Caco-2 (cell line): ENCODE results near the gene SCN4B. TPM values are rescaled to one million over a fixed set of nuclear protein-coding genes. Genes with fewer than 3 reads are reported as not detected.

Experiments used
- BruUV-seq: library from RNA; stranded (reverse); fragments of 400-500 nt; replicated peaks from 2 replicates; lab custom pipeline; 2021; lab: Mats Ljungman, UMichigan
- CTCF ChIA-PET: fragments of 300-600 bp; sonication (Branson Sonifier 250); formaldehyde crosslinking; loops from one replicate; lab custom pipeline; 2022; ENCODE audit warnings: antibody characterized with exemption; lab: Charles Lee
- POLR2A ChIA-PET: fragments of 300-600 bp; sonication (Branson Sonifier 250); formaldehyde crosslinking; loops from one replicate; lab custom pipeline; 2022; ENCODE audit warnings: antibody characterized with exemption; lab: Charles Lee
- DNase-seq, 2 experiments: peaks; one replicate each; pipeline versions ENCODE4 v3.0.0 to v3.0.0-alpha.2; 2020 to 2022
- H3K27me3 ChIP-seq: replicated peaks from 2 replicates; pipeline ENCODE4 v1.6.0; 2011; ENCODE audit warnings: low read length; ENCODE audit not compliant: control insufficient read depth, insufficient read depth
- H3K36me3 ChIP-seq: 2 replicates; pipeline ENCODE4 v1.5.1; 2011; ENCODE audit warnings: low read length; ENCODE audit not compliant: control insufficient read depth, insufficient read depth
- H3K4me1 ChIP-seq: fragments of 250-450 bp; sonication (Bioruptor Pico); 2 replicates; pipeline ENCODE4 v1.5.1; 2020; ENCODE audit warnings: mild to moderate bottlenecking
- H3K4me3 ChIP-seq: 2 replicates; pipeline ENCODE4 v1.5.1; 2011; ENCODE audit warnings: low read depth, mild to moderate bottlenecking, control low read depth, low read length
- H3K9me3 ChIP-seq: fragments of 250-450 bp; sonication (Bioruptor Pico); 2 replicates; pipeline ENCODE4 v1.5.1; 2020; ENCODE audit warnings: mild to moderate bottlenecking, moderate library complexity
- H3K27ac Mint-ChIP-seq: one replicate; pipeline ENCODE4 v1.8.0; 2022; ENCODE audit warnings: mixed read lengths; ENCODE audit not compliant: unreplicated experiment
- H3K27me3 Mint-ChIP-seq: one replicate; pipeline ENCODE4 v1.8.0; 2022; ENCODE audit warnings: mixed read lengths; ENCODE audit not compliant: insufficient read depth, unreplicated experiment
- H3K36me3 Mint-ChIP-seq: one replicate; pipeline ENCODE4 v1.8.0; 2022; ENCODE audit warnings: mild to moderate bottlenecking, mixed read lengths; ENCODE audit not compliant: insufficient read depth, unreplicated experiment
- H3K4me1 Mint-ChIP-seq: one replicate; pipeline ENCODE4 v1.8.0; 2022; ENCODE audit warnings: low read depth, mixed read lengths; ENCODE audit not compliant: unreplicated experiment
- H3K4me3 Mint-ChIP-seq: one replicate; pipeline ENCODE4 v1.8.0; 2022; ENCODE audit warnings: mild to moderate bottlenecking, moderate library complexity, mixed read lengths; ENCODE audit not compliant: unreplicated experiment
- H3K9me3 Mint-ChIP-seq: one replicate; pipeline ENCODE4 v1.8.0; 2022; ENCODE audit warnings: mixed read lengths; ENCODE audit not compliant: unreplicated experiment
- CTCF ChIP-seq, 2 experiments: fragments of 200-600 bp in 1 of 2; IDR thresholded peaks; 1 replicate in 1 of 2; 2 replicates in 1 of 2; pipeline versions ENCODE4 v1.5.1 to v1.8.0; 2011 to 2022; ENCODE audit warnings: antibody characterized with exemption in 1 of 2, control low read depth in 1 of 2, inconsistent platforms in 1 of 2, low read depth in 1 of 2, low read length in 1 of 2, mild to moderate bottlenecking in 1 of 2, moderate library complexity in 1 of 2; ENCODE audit not compliant: insufficient read depth in 1 of 2, severe bottlenecking in 1 of 2, unreplicated experiment in 1 of 2
- intact Hi-C: fragments of 100-400 bp; cut with micrococcal nuclease; formaldehyde crosslinking; loops from one replicate; pipeline ENCODE4 v1.10.0; 2022; ENCODE audit not compliant: unreplicated experiment
- total RNA-seq: library from RNA; stranded (reverse); gene quantifications from 2 replicates; pipeline ENCODE4 v1.2.3, GENCODE V29; 2022

The SCN4B gene
- total RNA-seq, 1 experiment from 2014 or later, result 0.70 TPM

- TF ChIP-seq CTCF (IDR thresholded peaks at IDR 0.05; ENCODE audit: insufficient read depth in 1 of 2, low read depth in 1 of 2, low read length in 1 of 2, severe bottlenecking in 1 of 2, unreplicated experiment in 1 of 2), result no peak
- POLR2A ChIA-PET, result no interaction called here
- CTCF ChIA-PET, result interaction anchor here (0.5 kb wide), 2 partner anchors 50 to 1011 kb away, joined by 3 to 4 read pairs; partner anchors contain the start of gene SCN2B
- DNase-seq, result peak; percentile 36 to 76
- no peaks in the 10 kb centered on the region for H3K36me3 Mint-ChIP-seq
- intact Hi-C loops, result no loop called here
- H3K36me3 ChIP-seq, result no peaks in the 10 kb centered on the region
- no peaks in the 10 kb centered on the region for H3K27me3 Mint-ChIP-seq
- no peak overlapping the region for H3K27ac Mint-ChIP-seq
- no peaks in the 10 kb centered on the region; the same call in 1 of the 2 replicates for H3K27me3 ChIP-seq
- no peaks in the 10 kb centered on the region for H3K9me3 ChIP-seq
- H3K4me1 Mint-ChIP-seq, result no peaks in the 10 kb centered on the region
- no peak overlapping the region for H3K4me3 ChIP-seq
- H3K9me3 Mint-ChIP-seq, result no peaks in the 10 kb centered on the region
- no peak overlapping the region for H3K4me3 Mint-ChIP-seq
- no TSS peak for BruUV-seq
- no peaks in the 10 kb centered on the region for H3K4me1 ChIP-seq
These were observed 26.4 kb downstream of the SCN4B start for GRCh38 chr11:118126082-118126838.

GRCh38 chr11:118124929-118125535 is 27.6 kb downstream of the SCN4B start:
- TF ChIP-seq CTCF (IDR thresholded peaks at IDR 0.05; ENCODE audit: insufficient read depth in 1 of 2, low read depth in 1 of 2, low read length in 1 of 2, severe bottlenecking in 1 of 2, unreplicated experiment in 1 of 2), result no peak
- Mint-ChIP-seq H3K4me1 (no peaks in the 10 kb centered on the region), H3K4me3 (no peak overlapping the region), H3K27ac (no peak overlapping the region), H3K36me3 (no peaks in the 10 kb centered on the region), H3K9me3 (no peaks in the 10 kb centered on the region), H3K27me3 (no peaks in the 10 kb centered on the region)
- BruUV-seq, result no TSS peak
- Histone ChIP-seq H3K9me3 (no peaks in the 10 kb centered on the region), H3K27me3 (no peaks in the 10 kb centered on the region; the same call in 1 of the 2 replicates), H3K36me3 (no peaks in the 10 kb centered on the region), H3K4me3 (no peak overlapping the region), H3K4me1 (no peaks in the 10 kb centered on the region)
- peak in 1 of 2 experiments; percentile 31 for DNase-seq
- intact Hi-C loops, result no loop called here
- CTCF ChIA-PET, result no interaction called here
- POLR2A ChIA-PET, result interaction anchor here (0.7 kb wide), 1 partner anchor 12 kb away, joined by 3 read pairs; no protein-coding TSS in a partner anchor

GRCh38 chr11:118120793-118121192 is 31.8 kb downstream of the SCN4B start:
- no peaks in the 10 kb centered on the region for H3K4me1 ChIP-seq
- Mint-ChIP-seq H3K9me3 (no peaks in the 10 kb centered on the region), H3K36me3 (no peaks in the 10 kb centered on the region), H3K4me3 (no peak overlapping the region), H3K27me3 (no peaks in the 10 kb centered on the region), H3K27ac (no peak overlapping the region), H3K4me1 (no peaks in the 10 kb centered on the region)
- no peaks in the 10 kb centered on the region for H3K27me3 ChIP-seq
- ChIA-PET CTCF (no interaction called here), POLR2A (no interaction called here)
- no peak for DNase-seq
- no peaks in the 10 kb centered on the region for H3K9me3 ChIP-seq
- peaks cover 5% of the 10 kb centered on the region; the same call in 1 of the 2 replicates for H3K36me3 ChIP-seq
- TF ChIP-seq CTCF (IDR thresholded peaks at IDR 0.05; ENCODE audit: insufficient read depth in 1 of 2, low read depth in 1 of 2, low read length in 1 of 2, severe bottlenecking in 1 of 2, unreplicated experiment in 1 of 2), result no peak
- BruUV-seq, result no TSS peak
- H3K4me3 ChIP-seq, result no peak overlapping the region
- intact Hi-C loops, result no loop called here
